Stimulated activated naive CD8-positive, alpha-beta T cell treated with anti-CD3 and anti-CD28 coated beads, Interleukin-15, Interleukin-2, amounts not matched to agents 100 U/mL and 50 U/mL, for 24 hours (primary cell): ENCODE measurements around the gene OR51B4.
"Not testable (repeated sequence)": the region's sequence is repeated elsewhere in the genome, so short reads cannot be mapped to it uniquely, and the experiment has no call there.

Source experiments
- ATAC-seq: fragments of 150-1000 bp; cut with Tn5 transposase; one replicate; pipeline ENCODE4 v1.10.0; 2021
- DNase-seq: peaks from one replicate; pipeline ENCODE4 v3.0.0; 2021

Gene OR51B4

DNA sequence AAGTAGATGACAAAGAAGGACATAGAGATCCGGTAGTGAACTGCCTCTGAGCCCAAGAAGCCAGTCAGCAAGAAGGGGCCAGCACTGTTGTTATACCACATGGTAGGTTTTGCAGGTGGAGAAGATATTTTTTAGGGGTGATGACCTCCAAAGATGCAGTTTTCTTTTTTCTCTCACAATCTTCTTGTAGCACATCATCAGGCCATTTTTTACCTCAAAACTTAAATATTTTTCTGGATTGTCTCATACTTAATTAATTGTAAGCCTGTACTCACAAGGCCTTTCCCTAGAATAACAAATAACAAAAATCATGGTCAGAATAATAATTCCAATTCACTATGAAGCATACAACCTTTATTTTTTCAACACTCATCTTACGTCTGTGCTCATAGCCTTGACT lies at the start of gene OR51B4:
OR51B4 (minus strand) TSS at position 101 of the 400 bp plus-strand sequence; CDS start at position 101, 0 bp downstream.
- ATAC-seq (no peak), DNase-seq (no peak)

DNA sequence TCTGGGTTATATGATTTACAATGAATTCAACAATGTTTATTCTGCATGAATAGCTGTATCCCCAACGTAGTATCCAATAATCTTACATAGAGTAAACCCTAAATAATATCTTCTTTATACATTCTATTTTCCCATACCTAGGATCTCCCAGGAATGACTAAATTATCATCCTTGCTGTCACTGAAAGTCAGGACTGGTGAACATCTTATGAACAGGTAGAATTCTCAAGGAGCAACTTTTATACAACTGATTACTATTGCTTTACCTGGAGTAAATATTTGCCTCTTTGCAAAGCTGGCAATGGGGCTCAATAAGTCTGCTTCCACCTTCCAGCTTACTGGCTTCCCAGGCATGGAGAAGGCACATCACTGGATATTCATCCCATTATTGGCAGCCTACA lies 49.5 kb upstream of the OR51B4 start, which contains the start of gene OR51B6:
OR51B6 (plus strand) TSS at position 301 of the 400 bp plus-strand sequence; CDS start at position 301, 0 bp downstream.
- no peak for ATAC-seq
- no peak for DNase-seq

- ATAC-seq (no peak), DNase-seq (no peak)
Measured at GRCh38 chr11:5349550-5349949, 47.8 kb upstream of the OR51B4 start.

DNA sequence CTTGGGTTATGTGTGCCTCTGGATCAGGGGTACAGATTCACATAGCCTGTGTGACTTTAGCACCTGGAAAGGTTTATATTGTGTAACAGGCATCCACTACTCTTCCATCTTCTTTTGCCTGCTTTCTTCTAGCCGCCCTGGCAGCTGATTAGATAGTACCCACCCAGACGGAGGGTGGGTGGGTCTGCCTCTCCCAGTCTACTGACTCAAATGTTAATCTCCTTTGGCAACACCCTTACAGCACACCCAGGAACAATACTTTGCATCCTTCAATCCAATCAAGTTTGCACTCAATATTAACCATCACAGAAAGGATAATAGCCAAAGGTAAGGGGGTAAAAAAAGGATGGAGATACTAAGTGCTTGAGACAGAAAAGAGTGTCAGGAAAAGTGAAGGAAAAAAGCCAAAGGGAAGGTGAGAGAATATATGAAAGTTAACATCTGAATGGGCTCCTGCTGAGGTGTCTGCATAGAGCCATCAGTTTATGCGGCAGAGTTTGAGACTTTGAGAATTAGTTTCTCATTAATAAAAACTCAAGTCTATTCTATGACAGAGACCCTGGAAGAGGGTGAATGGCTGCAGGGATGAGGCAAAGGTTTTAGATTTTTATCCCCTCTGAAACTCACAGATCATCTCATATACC lies 46.9 kb upstream of the OR51B4 start:
- ATAC-seq = no peak
- no peak for DNase-seq

DNA sequence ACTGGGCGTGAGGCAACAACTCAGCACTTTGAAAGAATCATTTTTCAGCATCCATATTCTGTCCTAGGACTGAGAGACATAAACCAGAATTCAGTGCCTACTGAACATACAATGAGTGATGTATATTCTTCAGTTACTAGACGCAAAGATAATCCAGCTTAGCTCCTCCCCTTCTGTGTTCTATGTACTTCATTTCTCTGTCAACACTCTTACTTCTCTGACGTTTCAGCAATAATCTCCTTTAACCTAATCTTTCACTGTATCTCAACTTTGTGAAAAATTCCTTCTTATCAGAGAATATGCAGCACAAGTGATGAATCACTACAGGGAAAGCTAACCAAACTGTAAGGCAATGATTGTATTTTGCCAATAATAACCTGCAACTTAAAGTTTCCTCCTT lies 44.1 kb upstream of the OR51B4 start:
- ATAC-seq = no peak
- DNase-seq = no peak

GRCh38 chr11:5343474-5344335 lies 42.0 kb upstream of the OR51B4 start, which contains the start of gene OR51B5:
Gene OR51B5, minus strand, starts transcription at chr11:5343524. Its CDS starts 0 bp downstream, at chr11:5343524.
- ATAC-seq (no peak), DNase-seq (no peak)

DNA sequence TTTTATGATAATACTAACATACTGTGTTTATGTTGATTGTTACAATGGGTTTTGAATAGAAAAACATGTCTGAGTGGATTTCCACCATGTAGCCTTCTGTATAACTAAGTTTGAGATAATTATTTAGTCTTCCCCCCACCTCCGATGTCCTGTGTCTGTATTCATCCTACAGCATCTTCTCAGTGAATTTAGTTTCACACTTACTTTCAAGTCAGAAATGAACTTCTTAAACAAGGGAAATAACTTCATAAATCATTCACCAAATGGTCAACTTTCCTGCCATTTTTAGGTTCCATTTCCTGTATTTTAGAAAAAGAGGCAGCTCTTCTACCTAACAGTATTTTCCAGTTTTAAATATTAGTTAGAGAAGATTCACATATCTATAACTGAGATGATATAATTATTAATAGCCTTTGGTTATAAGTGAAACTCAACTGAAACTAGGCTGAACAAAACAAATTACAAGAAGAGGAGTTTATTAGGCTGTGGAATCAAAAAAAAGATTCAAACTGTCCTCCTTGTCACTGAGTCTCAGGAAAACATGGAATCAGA lies 38.1 kb upstream of the OR51B4 start:
- no peak for DNase-seq
- ATAC-seq = no peak

DNA sequence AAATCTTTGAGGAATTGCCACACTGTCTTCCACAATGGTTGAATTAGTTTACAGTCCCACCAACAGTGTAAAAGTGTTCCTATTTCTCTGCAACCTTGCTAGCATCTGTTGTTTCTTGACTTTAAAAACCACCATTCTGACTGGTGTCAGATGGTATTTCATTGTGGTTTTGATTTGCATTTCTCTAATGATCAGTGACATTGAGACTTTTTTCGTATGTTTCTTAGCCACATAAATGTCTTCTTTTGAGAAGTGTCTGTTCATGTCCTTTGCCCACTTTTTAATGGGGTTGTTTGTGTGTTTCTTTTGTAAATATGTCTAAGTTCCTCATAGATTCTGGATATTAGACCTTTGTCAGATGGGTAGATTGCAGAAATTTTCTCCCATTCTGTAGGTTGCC lies 35.5 kb upstream of the OR51B4 start:
- not testable (repeated sequence) for ATAC-seq, DNase-seq

- no peak for ATAC-seq
- no peak for DNase-seq
Measured at GRCh38 chr11:5336331-5336730, 34.6 kb upstream of the OR51B4 start.

DNA sequence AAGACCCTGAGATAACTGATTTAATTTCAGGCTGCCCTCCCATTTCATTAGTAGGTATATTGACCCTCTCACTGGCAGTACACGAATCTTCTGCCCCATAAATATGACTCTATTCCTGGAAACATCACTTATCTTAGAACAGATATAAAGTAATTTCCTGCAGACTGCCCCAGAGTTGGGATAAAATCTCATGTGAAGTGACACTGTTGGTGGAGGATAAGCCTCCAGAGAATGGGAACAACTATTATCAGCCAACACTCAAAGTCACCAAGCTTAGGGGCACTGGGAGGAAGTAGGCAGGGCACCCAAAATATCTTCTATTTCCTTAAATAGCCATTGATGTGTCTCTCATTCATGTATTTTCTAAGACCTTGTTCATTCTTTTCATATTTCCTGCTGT lies 33.4 kb upstream of the OR51B4 start:
- no peak for ATAC-seq
- no peak for DNase-seq

DNA sequence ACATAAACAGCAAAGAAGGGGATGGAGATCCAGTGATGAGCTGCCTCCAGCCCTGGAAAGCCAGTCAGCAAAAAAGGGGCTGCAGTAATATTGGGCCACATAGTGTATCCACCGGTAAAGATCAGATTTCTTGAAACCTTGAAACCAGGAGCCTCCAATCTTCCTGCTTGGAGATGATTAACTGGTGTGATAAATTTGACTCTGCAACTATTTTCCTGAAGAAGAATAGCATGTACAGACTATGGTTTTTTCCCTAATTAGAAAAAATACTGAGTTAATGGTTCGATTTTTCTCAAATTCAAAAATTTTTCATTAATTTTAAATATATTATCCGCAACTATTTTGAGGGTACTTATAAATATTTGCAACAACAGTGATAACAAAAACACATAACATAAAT lies 22.5 kb upstream of the OR51B4 start, which contains the start of gene OR51B2:
OR51B2 (minus strand) TSS at position 101 of the 400 bp plus-strand sequence; CDS start at position 101, 0 bp downstream.
- DNase-seq = no peak
- ATAC-seq = no peak

DNA sequence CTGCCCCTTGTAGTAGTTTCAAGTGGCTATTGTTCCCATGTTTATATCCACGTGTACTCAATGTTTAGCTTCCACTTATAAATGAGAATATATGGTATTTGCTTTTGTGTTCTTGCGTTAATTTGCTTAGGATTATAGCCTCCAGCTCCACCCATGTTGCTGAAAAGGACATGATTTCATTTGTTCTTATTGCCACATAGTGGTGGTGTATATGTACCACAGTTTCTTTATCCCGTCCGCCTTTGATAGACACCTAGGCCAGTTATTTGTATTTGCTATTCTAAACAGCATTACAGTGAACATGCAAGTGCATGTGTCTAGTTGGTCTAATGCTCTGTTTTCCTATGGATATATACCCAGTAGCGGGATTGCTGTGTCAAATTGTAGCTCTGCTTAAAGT lies 15.5 kb upstream of the OR51B4 start:
- no peak for ATAC-seq

DNA sequence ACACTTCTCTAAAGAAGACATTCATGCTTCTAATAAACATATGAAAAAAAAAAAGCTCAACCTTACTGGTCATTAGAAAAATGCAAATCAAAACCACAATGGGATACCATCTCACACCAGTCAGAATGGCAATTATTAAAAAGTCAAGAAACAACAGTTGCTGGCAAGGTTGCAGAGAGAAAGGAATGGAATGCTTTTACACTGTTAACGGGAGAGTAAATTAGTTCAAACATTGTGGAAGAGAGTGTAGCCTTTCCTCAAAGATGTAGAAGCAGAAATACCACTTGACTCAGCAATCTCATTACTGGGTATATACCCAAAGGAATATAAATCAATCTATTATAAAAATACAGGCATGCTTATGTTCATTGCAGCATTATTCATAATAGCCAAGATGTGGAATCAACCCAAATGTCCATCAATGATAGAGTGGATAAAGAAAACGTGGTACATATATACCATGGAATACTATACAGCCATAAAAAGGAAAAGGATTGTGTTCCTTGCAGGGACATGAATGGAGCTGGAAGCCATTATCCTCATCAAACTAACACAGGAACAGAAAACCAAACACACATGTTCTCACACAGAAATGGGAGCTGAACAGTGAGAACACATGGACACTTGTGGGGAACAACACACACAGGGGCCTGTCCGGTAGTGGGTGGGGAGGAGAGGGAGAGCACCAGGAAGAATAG lies 11.7 kb upstream of the OR51B4 start:
- DNase-seq, ATAC-seq: not testable (repeated sequence)

More for the DNA sequence above, 15.5 kb upstream of the OR51B4 start:
- no peak for DNase-seq

- DNase-seq (no peak), ATAC-seq (no peak)
Measured at GRCh38 chr11:5310423-5310822, 8.7 kb upstream of the OR51B4 start.

DNA sequence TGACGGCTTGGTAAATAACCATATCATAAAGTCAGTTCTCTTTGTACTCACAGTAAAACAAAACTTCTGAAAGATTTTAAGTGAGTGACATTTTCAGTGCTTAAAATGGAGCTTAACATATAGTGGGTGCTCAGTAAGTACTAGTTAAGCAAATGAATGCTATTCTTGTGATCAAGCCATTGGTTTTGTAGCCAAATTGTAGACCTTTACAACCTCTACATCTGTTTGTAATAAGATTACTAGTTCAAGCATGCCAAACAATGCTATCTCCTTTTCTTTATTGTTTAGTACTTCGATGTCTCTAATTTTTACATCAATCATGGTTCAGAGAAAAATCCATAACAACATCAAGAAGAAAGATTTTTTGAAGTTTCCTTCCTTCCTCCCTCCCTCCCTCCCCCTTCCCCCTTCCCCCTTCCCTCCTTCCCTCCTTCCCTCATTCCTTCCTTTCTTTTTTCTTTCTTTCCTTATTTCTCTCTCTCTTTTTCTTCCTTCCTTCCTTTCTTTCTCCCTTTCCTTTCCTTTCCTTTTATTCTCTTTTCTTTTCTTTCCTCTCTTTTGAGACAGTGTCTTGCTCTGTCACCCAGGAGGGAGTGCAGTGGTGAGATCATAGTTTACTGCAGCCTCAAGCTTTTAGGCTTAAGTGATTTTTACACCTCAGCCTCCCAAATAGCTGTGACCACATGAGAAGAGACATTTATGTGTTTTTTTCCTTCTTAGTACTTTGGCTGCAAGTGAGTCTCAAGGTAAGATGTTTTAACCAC lies 5.7 kb upstream of the OR51B4 start:
- DNase-seq (no peak), ATAC-seq (no peak)

GRCh38 chr11:5304046-5304445 lies 2.3 kb upstream of the OR51B4 start:
- no peak for ATAC-seq
- DNase-seq = no peak

GRCh38 chr11:5303626-5304025 lies 1.9 kb upstream of the OR51B4 start:
- ATAC-seq (no peak), DNase-seq (no peak)

DNA sequence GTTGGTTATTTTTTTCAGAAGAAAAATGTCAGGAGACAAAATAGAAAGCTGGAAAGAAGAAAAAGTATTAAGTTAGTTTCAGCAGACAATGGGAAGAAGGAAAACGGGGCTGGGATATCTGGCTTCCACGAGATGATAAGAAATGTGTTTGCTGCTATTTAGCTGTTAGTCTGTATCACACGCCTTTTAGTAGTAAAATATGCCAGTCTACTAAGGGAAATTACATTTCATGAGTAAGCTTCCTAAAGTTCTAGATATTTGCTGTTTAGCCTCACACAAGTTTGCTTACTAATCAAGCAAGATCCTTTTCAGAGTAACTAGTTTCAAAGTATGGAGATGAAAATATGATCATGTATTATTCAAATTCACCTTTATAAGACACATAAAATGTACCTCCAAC lies 1.5 kb downstream of the OR51B4 start:
- DNase-seq (no peak), ATAC-seq (no peak)

DNA sequence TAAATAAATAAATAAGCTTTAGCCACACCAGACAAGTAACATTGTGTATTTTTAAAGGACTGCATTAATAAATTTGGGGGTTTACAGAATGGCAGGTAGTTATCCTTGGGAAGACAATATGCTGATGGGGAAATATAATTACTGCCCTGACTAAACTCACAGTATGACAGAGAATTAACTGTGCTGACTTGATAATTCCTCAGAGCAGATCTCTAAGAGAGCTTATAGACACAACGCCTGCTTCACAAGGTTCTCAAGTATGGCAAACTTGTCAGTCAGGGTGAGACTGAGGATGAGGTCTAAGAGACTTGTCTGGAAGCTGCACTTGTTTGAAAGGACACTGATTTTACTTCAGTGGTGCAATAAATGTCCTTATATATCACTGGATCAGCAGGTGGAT lies 3.3 kb downstream of the OR51B4 start:
- ATAC-seq (no peak), DNase-seq (no peak)

DNA sequence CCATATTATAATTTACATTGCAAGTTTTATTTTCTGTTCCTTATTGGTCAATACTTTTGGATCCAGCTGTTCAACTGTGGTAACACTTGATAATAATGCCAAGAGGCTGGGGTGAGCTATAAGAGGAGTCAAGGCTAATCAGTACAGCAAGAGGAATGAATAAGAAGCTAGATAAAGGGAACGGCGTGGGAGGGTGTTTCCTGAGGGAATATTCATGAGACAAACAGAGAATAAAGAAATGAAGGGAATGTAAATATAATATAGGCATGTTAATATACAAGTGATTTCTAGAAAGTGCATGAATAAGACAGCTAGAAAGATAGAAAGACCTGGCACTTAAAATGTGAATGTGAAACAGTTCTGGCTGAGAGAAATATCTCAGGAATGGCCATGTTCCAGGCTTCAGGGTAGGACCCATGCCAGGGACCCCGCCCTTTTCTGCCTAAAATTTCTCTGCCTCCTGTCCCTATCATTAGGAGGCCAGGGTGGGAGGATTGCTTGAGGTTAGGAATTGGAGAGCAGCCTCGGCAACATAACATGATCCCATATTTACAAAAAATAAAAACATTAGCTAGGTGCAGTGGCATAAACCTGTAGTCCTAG lies 3.9 kb downstream of the OR51B4 start:
- DNase-seq = no peak
- no peak for ATAC-seq
